ENCODE results near the gene BUB1.
"Not testable (repeated sequence)": the region's sequence is repeated elsewhere in the genome, so short reads cannot be mapped to it uniquely, and the experiment has no call there.

Gene BUB1

GRCh38 chr2:110713513-110714362 lies 35.9 kb upstream of the BUB1 start:
- Histone ChIP-seq H3K4me1 (ENCODE audit: insufficient read depth, low read length) (peaks cover 5% of the 10 kb centered on the region), H3K9me3 (ENCODE audit: low read length) (no peaks in the 10 kb centered on the region), H3K27me3 (ENCODE audit: control insufficient read depth in 1 of 2, insufficient read depth in 2 of 2, low read length in 2 of 2) (no peaks in the 10 kb centered on the region), H3K9ac (ENCODE audit: low read length) (no peak overlapping the region), H3K36me3 (ENCODE audit: insufficient read depth, low read length) (no peaks in the 10 kb centered on the region), H3K27ac (ENCODE audit: low read depth, low read length) (no peak overlapping the region), H3K4me3 (ENCODE audit: low read depth in 1 of 2, low read length in 2 of 2) (no peak overlapping the region)

GRCh38 chr2:110712737-110713136 lies 34.9 kb upstream of the BUB1 start:
- Histone ChIP-seq H3K9ac (ENCODE audit: low read length) (no peak overlapping the region), H3K36me3 (ENCODE audit: insufficient read depth, low read length) (no peaks in the 10 kb centered on the region), H3K27ac (ENCODE audit: low read depth, low read length) (no peak overlapping the region), H3K27me3 (ENCODE audit: control insufficient read depth in 1 of 2, insufficient read depth in 2 of 2, low read length in 2 of 2) (no peaks in the 10 kb centered on the region), H3K9me3 (ENCODE audit: low read length) (no peaks in the 10 kb centered on the region), H3K4me3 (ENCODE audit: low read depth in 1 of 2, low read length in 2 of 2) (no peak overlapping the region), H3K4me1 (ENCODE audit: insufficient read depth, low read length) (no peaks in the 10 kb centered on the region)

GRCh38 chr2:110708455-110708854 lies 30.6 kb upstream of the BUB1 start:
- Histone ChIP-seq H3K27ac (ENCODE audit: low read depth, low read length) (no peak overlapping the region), H3K27me3 (ENCODE audit: control insufficient read depth in 1 of 2, insufficient read depth in 2 of 2, low read length in 2 of 2) (no peaks in the 10 kb centered on the region), H3K4me3 (ENCODE audit: low read depth in 1 of 2, low read length in 2 of 2) (no peak overlapping the region), H3K36me3 (ENCODE audit: insufficient read depth, low read length) (no peaks in the 10 kb centered on the region), H3K4me1 (ENCODE audit: insufficient read depth, low read length) (no peaks in the 10 kb centered on the region), H3K9ac (ENCODE audit: low read length) (no peak overlapping the region), H3K9me3 (ENCODE audit: low read length) (no peaks in the 10 kb centered on the region)

- no peaks in the 10 kb centered on the region for H3K9me3 ChIP-seq (ENCODE audit: low read length)
- H3K4me1 ChIP-seq (ENCODE audit: insufficient read depth, low read length): no peaks in the 10 kb centered on the region
- H3K27ac ChIP-seq (ENCODE audit: low read depth, low read length): no peak overlapping the region
- H3K36me3 ChIP-seq (ENCODE audit: insufficient read depth, low read length): no peaks in the 10 kb centered on the region
- no peaks in the 10 kb centered on the region for H3K27me3 ChIP-seq (ENCODE audit: control insufficient read depth in 1 of 2, insufficient read depth in 2 of 2, low read length in 2 of 2)
- H3K4me3 ChIP-seq (ENCODE audit: low read depth in 1 of 2, low read length in 2 of 2): no peak overlapping the region
- H3K9ac ChIP-seq (ENCODE audit: low read length): no peak overlapping the region
These were observed 29.6 kb upstream of the BUB1 start for GRCh38 chr2:110707386-110707965.

- no peaks in the 10 kb centered on the region for H3K36me3 ChIP-seq (ENCODE audit: insufficient read depth, low read length)
- no peaks in the 10 kb centered on the region for H3K27me3 ChIP-seq (ENCODE audit: control insufficient read depth in 1 of 2, insufficient read depth in 2 of 2, low read length in 2 of 2)
- no peaks in the 10 kb centered on the region for H3K4me1 ChIP-seq (ENCODE audit: insufficient read depth, low read length)
- H3K9ac ChIP-seq (ENCODE audit: low read length): no peak overlapping the region
- no peak overlapping the region for H3K4me3 ChIP-seq (ENCODE audit: low read depth in 1 of 2, low read length in 2 of 2)
- H3K9me3 ChIP-seq (ENCODE audit: low read length): no peaks in the 10 kb centered on the region
- H3K27ac ChIP-seq (ENCODE audit: low read depth, low read length): no peak overlapping the region
These were observed 24.9 kb upstream of the BUB1 start for GRCh38 chr2:110702514-110703380.

GRCh38 chr2:110698253-110698652 lies 20.4 kb upstream of the BUB1 start:
- H3K9ac ChIP-seq (ENCODE audit: low read length); H3K4me3 ChIP-seq (ENCODE audit: low read depth in 1 of 2, low read length in 2 of 2); H3K36me3 ChIP-seq (ENCODE audit: insufficient read depth, low read length); H3K27ac ChIP-seq (ENCODE audit: low read depth, low read length); H3K27me3 ChIP-seq (ENCODE audit: control insufficient read depth in 1 of 2, insufficient read depth in 2 of 2, low read length in 2 of 2); H3K4me1 ChIP-seq (ENCODE audit: insufficient read depth, low read length); H3K9me3 ChIP-seq (ENCODE audit: low read length): not testable (repeated sequence)

- H3K9me3 ChIP-seq (ENCODE audit: low read length); H3K36me3 ChIP-seq (ENCODE audit: insufficient read depth, low read length); H3K9ac ChIP-seq (ENCODE audit: low read length); H3K27me3 ChIP-seq (ENCODE audit: control insufficient read depth in 1 of 2, insufficient read depth in 2 of 2, low read length in 2 of 2); H3K4me1 ChIP-seq (ENCODE audit: insufficient read depth, low read length); H3K4me3 ChIP-seq (ENCODE audit: low read depth in 1 of 2, low read length in 2 of 2); H3K27ac ChIP-seq (ENCODE audit: low read depth, low read length): not testable (repeated sequence)
These were observed 17.5 kb upstream of the BUB1 start for GRCh38 chr2:110695146-110695898.

- no peaks in the 10 kb centered on the region for H3K4me1 ChIP-seq (ENCODE audit: insufficient read depth, low read length)
- H3K27ac ChIP-seq (ENCODE audit: low read depth, low read length): no peak overlapping the region
- H3K27me3 ChIP-seq (ENCODE audit: control insufficient read depth in 1 of 2, insufficient read depth in 2 of 2, low read length in 2 of 2): no peaks in the 10 kb centered on the region
- no peak overlapping the region for H3K9ac ChIP-seq (ENCODE audit: low read length)
- H3K36me3 ChIP-seq (ENCODE audit: insufficient read depth, low read length): no peaks in the 10 kb centered on the region
- no peak overlapping the region for H3K4me3 ChIP-seq (ENCODE audit: low read depth in 1 of 2, low read length in 2 of 2)
- no peaks in the 10 kb centered on the region for H3K9me3 ChIP-seq (ENCODE audit: low read length)
These were observed 13.9 kb upstream of the BUB1 start for GRCh38 chr2:110691612-110692258.

GRCh38 chr2:110690083-110690965 lies 12.5 kb upstream of the BUB1 start:
- Histone ChIP-seq H3K4me3 (ENCODE audit: low read depth in 1 of 2, low read length in 2 of 2) (no peak overlapping the region), H3K9ac (ENCODE audit: low read length) (no peak overlapping the region), H3K27ac (ENCODE audit: low read depth, low read length) (no peak overlapping the region), H3K4me1 (ENCODE audit: insufficient read depth, low read length) (no peaks in the 10 kb centered on the region), H3K36me3 (ENCODE audit: insufficient read depth, low read length) (no peaks in the 10 kb centered on the region), H3K27me3 (ENCODE audit: control insufficient read depth in 1 of 2, insufficient read depth in 2 of 2, low read length in 2 of 2) (no peaks in the 10 kb centered on the region), H3K9me3 (ENCODE audit: low read length) (no peaks in the 10 kb centered on the region)

GRCh38 chr2:110688594-110689091 lies 10.8 kb upstream of the BUB1 start:
- no peaks in the 10 kb centered on the region for H3K4me1 ChIP-seq (ENCODE audit: insufficient read depth, low read length)
- no peaks in the 10 kb centered on the region for H3K36me3 ChIP-seq (ENCODE audit: insufficient read depth, low read length)
- no peak overlapping the region for H3K9ac ChIP-seq (ENCODE audit: low read length)
- H3K4me3 ChIP-seq (ENCODE audit: low read depth in 1 of 2, low read length in 2 of 2): no peak overlapping the region
- no peaks in the 10 kb centered on the region for H3K9me3 ChIP-seq (ENCODE audit: low read length)
- no peaks in the 10 kb centered on the region for H3K27me3 ChIP-seq (ENCODE audit: control insufficient read depth in 1 of 2, insufficient read depth in 2 of 2, low read length in 2 of 2)
- H3K27ac ChIP-seq (ENCODE audit: low read depth, low read length): no peak overlapping the region

Measured in muscle layer of colon (tissue), 2 donors.